GM21447 (cell line): ENCODE results near the gene VWA3B.
"Not testable (repeated sequence)": the region's sequence is repeated elsewhere in the genome, so short reads cannot be mapped to it uniquely, and the experiment has no call there.

Source experiments
- ATAC-seq: cut with Tn5 transposase; IDR thresholded peaks from one replicate; pipeline ENCODE4 v1.9.1; 2021; ENCODE audit not compliant: unreplicated experiment

Gene VWA3B

DNA sequence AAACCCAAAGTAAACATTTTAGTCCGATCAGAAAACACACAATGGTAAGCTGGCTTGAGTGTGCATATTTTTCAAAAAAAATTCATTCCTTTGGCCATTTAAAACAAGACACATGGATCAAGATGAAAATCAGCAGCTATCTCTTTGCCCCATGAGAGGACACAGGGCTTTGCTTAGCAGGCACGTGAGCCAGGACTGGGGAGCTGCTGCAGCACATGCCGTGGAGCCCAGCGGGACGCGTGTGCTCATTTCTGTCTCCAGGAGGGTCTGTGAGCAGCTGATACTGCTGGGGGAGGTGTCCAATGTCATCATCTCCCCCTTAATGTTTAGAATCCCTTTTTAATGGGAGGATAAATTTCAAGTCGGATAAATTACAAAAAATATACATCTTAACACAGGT lies 209.5 kb downstream of the VWA3B start:
- no peak for ATAC-seq

DNA sequence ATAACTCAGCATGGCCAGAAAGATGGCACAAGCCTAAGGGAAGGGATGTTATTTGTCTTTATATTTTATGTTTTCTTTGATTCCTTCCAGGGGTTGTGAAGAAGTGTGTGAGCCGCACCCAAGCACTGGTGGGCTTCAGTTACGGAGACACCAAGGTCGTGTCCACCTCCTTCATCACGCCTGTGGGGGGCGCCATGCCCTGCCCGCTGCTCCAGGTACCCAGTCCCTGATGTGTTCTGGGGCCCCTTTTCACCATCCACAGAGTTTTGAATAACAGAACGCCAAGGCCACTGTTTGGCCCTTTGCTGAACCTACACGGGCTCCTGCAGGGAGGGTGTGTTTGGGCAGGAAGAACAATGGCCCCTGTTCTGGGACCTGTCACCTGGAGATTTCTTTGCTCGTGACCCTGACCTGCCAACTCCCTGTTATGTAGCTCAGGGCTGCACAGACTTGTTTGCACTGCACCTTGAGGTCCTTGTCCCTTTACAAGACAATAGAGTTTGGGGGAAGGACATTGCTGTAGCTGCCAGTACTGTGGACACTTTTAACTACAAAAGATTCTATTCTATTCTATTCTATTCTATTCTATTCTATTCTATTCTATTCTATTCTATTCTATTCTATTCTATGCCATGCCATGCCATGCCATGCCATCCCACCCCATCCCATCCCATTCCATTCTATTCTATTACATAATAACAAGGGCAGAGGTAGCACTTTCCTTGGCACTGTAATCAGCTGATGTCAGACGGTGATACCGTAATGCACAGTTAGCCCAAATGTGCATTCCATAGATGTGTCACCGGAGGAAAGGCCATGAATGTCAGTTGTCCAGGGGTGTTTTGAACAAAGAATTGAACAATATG lies 211.1 kb downstream of the VWA3B start:
- ATAC-seq: no peak

DNA sequence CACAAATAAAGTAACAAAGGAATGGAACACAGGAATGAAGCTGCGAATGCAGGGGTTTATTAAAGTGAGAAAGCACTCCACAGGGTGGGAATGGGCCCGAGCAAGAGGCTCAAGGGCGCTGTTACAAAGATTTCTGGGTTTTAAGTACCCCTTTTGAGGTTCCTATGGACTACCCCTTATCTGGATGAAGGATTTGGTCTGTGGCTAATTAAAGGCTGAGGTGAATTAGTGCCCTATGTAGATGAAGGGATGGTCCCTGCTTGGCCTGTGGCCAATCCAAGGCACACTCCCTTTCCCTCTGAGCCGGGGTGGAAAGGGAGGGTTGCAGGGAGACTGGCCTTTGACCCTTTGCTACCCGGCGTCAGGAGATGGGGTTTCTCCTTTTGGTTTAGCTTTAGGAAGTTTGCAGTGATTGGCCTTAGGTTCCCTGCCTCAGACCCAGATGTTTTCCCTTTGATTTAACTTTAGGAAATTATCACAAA lies 211.8 kb downstream of the VWA3B start:
- no peak for ATAC-seq

DNA sequence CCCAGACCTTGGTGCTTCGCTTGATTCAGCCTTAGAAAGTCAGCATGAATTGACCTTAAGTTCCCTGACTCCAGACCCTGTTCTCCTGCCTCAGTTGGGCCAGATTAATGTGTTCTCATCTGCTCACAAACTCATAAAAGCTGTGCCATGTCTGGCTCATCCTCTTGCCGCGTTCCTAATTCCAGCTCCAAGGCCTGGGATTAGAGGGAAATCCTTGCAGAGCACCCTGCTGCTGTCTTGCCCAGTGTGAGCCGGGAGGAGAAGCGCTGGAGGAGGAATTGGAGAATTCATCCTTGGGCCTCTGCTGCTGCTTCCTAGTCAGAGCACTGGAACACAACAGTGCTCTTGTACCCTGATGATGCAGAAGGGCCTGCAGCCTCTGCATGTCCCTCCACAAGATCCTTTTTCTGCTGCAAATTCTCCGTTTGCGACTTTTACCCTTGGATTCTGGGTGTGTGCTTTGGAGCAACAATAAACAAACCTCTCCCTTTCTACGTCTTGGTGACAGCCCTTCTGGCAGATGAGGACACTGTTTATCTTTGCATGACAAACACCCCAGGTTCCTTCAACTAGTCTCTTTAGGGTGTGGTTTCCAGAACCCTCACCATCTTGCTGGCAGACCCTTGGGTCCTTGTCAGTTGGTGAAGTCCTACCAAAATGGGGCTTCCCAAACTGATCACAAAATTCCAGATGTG lies 212.4 kb downstream of the VWA3B start:
- ATAC-seq: no peak

DNA sequence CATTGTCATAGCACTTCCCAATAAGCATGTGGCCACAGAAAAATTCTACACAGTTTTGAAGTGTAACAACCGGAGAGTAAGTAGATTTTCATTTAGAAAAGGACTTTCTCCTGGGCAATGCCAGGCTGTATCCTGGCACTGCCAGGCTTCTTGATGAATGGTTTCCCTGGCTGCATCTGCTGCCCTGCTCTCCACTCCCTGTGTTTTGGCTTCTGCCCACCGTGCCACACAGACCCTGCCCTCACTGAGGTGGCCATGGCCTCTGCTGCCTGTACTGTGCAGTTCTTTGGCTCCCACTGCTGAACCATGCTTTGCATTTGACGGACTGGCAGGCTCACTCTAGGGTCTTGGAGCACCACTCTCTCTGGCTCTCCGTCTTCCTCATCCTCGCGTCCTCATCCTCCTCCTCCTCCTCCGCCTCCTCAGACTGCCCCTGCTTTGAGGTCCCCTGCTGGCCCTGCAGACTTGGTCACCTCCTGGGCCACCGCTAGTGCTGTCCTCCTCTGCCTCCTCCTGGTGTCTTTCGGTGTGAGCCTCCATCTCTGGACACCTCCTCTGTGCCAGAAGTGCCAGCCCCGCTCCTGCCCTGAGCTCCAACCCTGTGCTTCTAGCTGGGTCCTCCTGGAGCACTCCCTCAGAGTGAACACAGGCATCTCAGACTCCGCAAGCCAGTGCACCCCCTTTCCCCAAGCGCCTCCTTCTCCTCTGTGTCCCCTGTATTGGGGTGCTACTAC lies 213.3 kb downstream of the VWA3B start:
- no peak for ATAC-seq

DNA sequence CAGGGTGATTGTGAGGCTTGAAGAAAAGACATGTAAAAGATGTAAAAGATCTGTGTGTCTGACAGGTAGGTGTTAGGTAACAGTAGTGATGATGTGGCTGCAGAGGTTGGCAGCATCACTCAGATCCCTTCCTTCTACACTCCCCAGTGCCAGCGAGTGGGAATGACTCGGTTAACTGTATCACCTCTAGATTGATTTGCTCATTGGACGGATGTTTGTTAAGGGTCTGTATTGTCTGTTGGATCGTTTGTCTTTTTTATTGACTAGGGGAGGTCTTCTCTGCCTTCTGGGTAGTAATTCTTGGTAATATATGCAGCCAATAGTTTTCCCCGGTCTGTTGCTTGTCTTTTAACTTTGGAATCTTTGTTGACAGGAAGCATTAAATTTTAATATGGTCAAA lies 214.5 kb downstream of the VWA3B start:
- no peak for ATAC-seq

DNA sequence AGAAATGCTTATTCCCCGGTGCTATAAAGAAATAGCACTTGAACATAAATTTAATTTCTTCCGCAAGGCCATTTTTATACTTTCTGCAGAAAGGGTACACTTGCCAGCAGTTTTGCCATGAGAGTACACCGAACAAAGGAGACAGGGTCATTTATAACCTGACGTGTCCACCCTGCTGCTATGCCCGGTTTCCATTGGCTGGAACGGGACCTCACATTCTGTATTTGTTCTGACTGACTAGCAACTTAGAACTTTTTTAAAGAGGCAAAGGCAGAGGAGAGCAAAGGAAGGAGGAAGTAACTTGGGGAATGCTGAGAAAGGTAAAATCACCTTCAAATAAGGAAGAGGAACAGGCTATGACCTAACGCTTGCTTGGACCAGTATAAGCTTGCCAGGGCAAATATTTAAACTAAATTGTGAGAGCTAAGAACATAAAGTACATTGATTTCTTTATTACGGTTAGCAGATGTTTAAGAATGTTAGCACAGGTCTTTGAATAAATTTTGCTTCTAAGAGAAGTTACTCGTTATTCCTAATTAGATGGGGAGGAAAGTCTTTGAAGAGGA lies 220.2 kb downstream of the VWA3B start:
- not testable (repeated sequence) for ATAC-seq

DNA sequence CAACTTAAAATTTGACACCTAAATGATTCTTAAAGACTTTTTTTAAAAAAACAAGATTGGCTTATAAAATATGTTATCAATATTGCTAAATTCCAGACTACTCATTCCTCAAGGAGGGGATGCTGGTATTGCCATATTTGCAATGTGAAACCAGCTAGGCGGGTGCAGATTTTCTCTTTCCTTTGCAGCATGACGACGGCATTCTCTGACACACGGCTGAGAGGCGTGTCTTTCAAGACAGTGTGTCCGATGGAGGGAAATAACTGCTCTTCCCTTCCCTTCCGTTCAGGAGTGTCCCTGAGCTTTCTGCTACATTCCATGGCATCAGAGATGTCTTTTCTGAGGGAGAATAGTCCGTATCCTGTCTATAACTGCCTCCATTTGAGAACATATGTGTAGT lies 221.1 kb downstream of the VWA3B start:
- no peak for ATAC-seq

DNA sequence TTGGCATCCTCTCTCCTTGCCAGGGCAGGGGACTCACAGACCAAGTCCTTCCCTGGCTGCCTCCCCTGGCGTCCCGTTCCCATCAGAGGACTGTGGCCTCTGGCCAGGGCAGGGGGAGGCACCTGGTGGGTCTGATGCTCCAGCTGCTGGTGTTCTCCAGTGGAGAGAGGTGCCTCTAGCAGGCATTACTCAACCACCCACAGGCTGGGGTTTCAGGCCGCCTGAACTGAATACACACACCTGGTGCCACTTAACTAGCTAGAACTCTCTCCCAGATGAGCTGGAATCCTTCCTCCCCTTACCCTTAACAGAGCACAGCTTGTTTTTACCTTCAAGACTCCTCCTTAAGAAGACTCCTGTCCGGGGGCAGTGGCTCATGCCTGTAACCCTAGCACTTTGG lies 221.6 kb downstream of the VWA3B start:
- no peak for ATAC-seq

DNA sequence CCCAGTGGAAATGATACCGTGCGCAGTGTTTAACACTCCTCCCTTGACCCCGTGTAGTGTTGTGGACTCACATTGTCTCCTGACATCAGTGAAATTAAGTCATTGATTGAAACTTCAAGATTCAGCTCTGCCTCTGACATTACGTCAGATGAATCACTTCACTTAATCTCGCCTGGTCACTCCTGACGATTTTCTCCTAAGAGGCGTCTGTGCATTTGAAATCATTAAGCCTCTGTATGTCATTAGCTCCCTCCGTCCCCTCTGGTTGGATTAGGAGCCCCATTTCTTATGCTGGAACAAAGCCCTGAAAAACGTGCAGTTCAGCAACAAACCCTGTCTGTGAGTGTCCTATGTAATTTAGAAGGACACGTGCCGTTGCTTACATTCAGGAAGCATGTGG lies 222.6 kb downstream of the VWA3B start:
- ATAC-seq: no peak

DNA sequence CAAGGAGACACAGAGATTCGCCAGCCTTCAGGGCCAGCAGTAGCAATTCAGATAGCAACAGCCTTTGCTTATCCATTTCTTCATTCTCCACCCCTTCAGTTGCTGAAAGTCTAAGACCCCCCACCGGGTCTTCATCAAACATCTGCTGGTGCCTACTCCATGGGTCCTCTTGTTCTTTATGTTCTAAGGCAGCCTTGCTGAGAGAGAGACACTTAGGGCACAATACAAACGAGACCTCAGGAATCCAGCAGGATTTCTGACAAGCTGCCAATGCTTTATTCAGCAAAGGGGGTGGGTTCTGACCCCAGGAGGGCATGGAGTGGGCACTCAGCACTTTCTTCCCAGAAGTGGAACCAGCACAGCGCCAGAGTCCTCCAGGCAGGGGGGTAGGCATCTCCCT lies 223.0 kb downstream of the VWA3B start:
- ATAC-seq: no peak

DNA sequence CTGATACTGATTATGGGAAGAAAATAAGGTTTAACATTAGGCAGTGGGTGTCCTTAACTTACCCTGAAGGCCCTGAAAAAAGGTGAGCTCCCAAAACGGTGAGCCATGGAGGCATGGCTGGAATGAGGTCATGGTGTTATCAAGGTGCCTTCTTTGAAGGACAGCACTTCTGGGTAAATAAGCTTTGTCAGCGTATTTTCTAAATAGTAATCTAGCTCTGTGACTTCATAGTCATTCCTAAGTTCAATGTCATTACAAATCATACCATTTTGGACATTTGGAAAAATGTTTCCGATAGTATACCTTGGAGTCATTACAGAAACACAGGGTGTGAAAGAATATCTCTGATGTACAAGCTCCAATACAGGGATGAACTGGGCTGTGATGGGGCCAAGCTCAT lies 224.1 kb downstream of the VWA3B start:
- ATAC-seq: no peak

DNA sequence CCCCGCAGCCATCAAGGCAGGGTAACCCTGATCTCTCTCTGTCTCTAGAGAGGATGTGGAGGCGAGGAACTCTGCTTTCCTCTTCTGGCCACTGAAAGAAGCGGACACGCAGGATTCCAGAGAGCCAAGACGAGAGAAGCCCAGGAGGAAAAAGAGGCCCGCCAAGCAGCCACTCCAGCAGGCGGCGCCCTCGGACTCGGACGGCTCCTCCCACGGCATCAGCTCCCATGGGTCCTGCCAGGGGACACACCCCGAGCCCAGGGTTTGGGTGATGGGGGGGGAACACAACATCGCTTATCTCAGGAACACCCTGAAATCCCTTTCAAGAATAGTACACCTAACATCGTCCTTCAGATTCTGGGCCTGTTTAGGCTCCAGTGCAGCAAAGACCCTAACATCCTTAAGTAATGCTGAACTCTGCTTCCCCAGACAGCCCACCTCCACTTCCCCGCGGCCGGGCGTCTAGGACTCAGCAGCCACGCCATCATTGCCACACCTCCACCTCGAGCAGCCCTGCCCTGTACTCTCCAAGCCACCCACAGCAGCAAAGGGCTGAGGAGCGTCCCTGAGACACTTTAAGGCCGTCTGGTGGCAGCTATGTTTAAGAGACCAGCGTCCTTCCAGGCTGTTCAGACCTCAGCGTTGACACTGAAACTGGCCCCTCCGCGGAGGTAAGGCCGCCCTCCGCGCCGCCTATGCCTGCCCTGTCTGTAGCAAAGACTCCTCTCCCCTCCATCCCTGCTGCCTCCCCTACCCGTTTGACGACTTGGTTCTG lies 225.0 kb downstream of the VWA3B start:
- no peak for ATAC-seq

DNA sequence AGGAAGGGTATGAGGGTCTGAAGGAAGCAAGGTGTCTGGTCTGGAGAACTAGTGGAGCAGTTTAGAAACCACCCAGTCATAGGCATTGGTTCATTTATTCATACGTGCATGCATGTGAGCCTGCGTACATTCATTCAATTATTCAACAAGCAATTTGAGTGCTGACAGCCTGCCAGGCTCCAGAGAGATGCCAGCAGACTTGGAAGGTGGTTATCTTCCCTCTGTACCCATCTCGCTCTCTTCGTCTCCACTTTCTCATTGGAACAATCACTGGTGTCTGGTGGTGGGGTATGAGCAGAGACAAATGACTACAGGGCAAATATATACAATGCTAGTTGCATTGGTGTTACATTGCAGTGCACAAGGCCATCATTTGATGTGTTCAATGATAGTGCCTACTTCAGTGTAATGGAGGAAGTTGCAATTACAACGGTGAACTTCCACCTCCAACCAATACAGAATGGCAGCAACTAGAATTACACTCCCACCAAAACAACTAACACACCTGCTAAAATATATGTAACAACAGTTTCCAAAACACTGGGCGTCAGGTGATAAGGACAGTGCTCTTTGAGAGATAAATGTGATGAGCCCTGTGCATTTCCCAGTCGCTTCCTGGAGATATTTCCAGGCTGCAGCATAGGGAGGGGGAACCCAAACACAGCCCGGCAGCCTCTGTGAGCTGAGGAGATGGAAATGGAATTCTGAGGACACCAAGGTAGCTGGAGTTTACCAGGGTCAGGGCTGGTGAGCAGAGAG lies 226.7 kb downstream of the VWA3B start:
- ATAC-seq: no peak

DNA sequence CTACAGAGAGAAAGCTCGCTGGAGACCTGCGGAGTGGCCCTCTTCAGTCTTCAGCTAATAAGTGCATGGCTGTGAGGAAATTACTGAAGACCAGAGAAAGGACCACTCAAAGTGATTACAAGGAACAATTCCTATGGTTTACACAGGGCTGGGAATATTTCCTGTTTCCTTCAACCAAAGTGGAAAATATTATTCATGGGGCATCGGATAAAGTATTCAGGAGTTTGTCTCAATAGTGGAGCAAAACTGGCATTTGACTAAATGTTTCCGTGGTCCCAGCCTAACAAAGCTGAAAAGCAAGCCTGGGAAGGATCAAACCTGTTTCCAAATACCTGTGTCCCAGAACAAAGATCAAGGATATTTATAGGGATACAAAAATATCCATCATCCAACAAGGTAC lies 227.3 kb downstream of the VWA3B start:
- no peak for ATAC-seq

DNA sequence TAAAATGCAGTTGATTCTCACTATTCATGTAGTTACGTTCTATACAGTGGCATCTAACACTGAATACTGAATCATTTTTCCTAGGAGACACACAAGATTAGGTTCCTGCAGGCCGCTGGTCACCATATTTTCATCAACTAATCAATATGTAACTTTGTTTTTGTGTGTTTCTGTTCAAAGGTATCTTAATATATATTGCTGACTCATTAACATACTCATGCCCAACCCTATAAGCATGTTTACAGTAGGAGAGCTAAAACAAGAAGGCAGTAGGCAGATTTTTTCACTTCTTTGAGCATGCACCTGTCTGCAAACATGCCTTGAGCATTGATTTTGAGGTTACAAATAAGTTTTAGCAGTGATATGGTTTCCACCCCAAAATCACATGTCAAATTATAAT lies 229.0 kb downstream of the VWA3B start:
- no peak for ATAC-seq

DNA sequence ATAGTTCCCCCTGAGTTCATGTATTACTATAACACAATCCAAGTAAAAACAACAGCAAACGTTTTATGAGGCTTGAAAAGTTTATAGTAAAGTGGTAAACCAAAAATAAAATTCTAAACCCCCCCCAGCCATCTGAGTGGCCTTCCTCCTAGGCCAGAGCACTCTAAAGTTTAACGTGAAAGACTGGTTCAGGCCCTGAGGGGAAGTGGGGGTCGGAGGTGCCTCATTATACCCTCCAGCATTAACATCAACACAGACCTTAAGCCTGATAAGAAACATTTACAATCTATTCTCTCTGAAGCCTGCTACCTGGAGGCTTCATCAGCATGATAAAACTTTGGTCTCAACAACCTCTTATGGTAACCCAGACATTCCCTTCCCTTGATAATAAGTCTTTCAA lies 230.2 kb downstream of the VWA3B start:
- ATAC-seq: no peak

DNA sequence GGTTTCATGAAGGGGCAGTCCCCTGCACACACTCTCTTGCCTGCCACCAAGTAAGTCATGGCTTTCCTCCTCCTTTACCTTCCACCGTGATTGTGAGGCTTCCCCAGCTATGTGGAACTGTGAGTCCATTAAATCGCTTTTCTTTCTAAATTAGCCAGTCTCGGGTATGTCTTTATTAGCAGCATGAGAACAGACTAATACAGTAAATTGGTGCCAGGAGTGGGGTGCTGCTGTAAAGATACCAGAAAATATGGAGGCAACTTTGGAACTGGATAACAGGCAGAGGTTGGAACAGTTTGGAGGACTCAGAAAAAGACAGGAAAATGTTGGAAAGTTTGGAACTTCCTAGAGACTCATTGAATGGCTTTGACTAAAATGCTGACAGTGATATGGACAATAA lies 233.2 kb downstream of the VWA3B start:
- not testable (repeated sequence) for ATAC-seq

DNA sequence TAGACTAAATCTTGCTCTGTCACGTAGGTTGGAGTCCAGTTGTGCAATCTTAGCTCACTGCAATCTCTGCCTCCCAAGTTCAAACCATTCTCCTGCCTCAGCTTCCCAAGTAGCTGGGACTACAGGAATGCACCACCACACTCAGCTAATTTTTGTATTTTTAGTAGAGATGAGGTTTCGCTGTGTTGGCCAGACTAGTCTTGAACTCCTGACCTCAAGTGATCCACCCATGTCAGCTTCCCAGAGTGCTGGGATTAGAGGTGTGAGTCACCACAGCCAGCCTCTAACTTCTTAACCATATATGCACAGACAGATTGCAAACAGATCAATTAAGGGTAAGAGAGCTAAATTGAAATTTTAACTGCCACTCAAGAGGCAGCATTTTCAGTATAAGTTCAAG lies 237.2 kb downstream of the VWA3B start:
- ATAC-seq: no peak

DNA sequence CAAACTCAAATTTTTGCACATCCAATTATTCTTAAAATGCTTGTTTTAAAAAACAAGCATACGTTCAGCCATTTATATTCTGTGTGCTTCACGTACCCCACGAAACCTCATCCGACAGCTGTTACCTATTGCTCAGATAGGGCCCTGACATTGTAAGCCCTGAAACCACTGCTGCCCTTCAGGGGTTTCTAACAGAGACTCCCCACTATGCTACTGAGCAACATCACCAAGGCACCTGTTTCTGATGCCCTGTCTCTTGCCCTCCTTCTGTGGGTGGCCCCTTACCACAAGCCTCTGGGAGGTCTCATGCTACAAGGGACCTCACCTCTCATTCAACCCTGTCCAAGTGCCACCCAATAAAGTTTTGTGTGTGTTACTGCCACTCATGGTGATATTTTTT lies 240.8 kb downstream of the VWA3B start:
- no peak for ATAC-seq
